ENCODE results near the gene TLE7.

DNA sequence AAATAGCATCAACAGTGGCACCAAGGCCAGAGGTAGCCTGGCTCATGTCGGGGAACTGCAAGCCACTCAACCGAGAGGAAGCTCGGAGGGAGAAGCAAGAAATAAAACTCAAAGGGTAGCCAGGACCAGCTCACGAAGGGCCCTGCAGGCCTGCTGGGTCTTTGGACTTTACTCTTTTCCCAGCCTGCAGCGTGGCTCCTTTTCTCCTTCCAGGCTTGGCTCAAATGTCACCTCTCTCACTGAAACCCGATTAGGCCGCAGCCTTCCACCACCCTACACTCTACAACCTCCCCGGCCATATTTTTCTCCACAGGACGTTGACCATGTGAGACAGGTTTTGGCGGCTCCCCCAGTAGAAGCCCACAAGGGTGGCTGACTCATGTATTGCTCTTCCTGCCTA lies 45.3 kb downstream of the TLE7 start:
- TF ChIP-seq CTCF (IDR thresholded peaks at IDR 0.05) (no peak), ZFX (IDR thresholded peaks at IDR 0.05; ENCODE audit: borderline replicate concordance) (no peak)

Measured in 22Rv1 (cell line).